ENCODE measurements around the gene WNT4. TPM values are rescaled to one million over a fixed set of nuclear protein-coding genes. Genes with fewer than 3 reads are reported as not detected.

The WNT4 gene
- total and polyA plus RNA-seq, 2 of the 8 experiments (the other 6 are each of a cell fraction or from before 2014, with no cell fraction given) = 1.3 to 6.6 TPM

- H2AK5ac ChIP-seq (ENCODE audit: low read depth, low read length) = no peak overlapping the region
- H4K8ac ChIP-seq (ENCODE audit: extremely low read depth, insufficient read depth, low read length) = no peak overlapping the region
- CTCF ChIA-PET (ENCODE audit: partially characterized antibody) = interaction anchor here (0.7 kb wide), 1 partner anchor 154 kb away, joined by 3 read pairs; no protein-coding TSS in a partner anchor
- no peak overlapping the region for H3K14ac ChIP-seq (ENCODE audit: insufficient read length)
- peaks cover 0 to 6% of the 10 kb centered on the region in 2 experiments for H4K20me1 ChIP-seq (replicated peaks in 1 of 2; ENCODE audit: control insufficient read depth in 1 of 2, insufficient read depth in 2 of 2, low read length in 2 of 2)
- peaks cover 0 to 4% of the 10 kb centered on the region in 2 experiments; a peak in 1 of 4 replicates for H3K79me2 ChIP-seq (ENCODE audit: control insufficient read depth in 1 of 2, insufficient read depth in 2 of 2, low read length in 2 of 2)
- no peaks in the 10 kb centered on the region for H3K27me3 ChIP-seq (replicated peaks in 1 of 4; ENCODE audit: control insufficient read depth in 3 of 4, extremely low read depth in 1 of 4, insufficient read depth in 3 of 4, low read length in 3 of 4)
- H2BK15ac ChIP-seq (ENCODE audit: low read length) = no peak overlapping the region
- no peak overlapping the region for H3K56ac ChIP-seq (replicated peaks; ENCODE audit: insufficient read length, low read depth, low read length)
- H2BK5ac ChIP-seq (ENCODE audit: low read depth, low read length) = no peak overlapping the region
- no peak overlapping the region for H3K4me3 ChIP-seq (ENCODE audit: extremely low read depth in 1 of 4, insufficient read depth in 2 of 4, low read depth in 3 of 4, low read length in 4 of 4)
- no peak overlapping the region for H3K23ac ChIP-seq (ENCODE audit: insufficient read length)
- H3K23me2 ChIP-seq (ENCODE audit: low read depth, low read length) = no peaks in the 10 kb centered on the region
- DNase-seq (ENCODE audit: low read depth in 1 of 2, low spot score in 2 of 2) = no peak
- H3K36me3 ChIP-seq (ENCODE audit: control insufficient read depth in 2 of 4, insufficient read depth in 4 of 4, low read length in 3 of 4) = peaks cover 0 to 4% (median 0%) of the 10 kb centered on the region in 4 experiments; a peak in 1 of 8 replicates
- peaks cover 8% of the 10 kb centered on the region for H3K79me1 ChIP-seq (ENCODE audit: low read depth, low read length)
- H4K5ac ChIP-seq (ENCODE audit: insufficient read length, low read depth, low read length) = no peak overlapping the region
- no peak overlapping the region for H3K27ac ChIP-seq (ENCODE audit: low read depth, low read length)
- no peak overlapping the region for H3K9ac ChIP-seq (replicated peaks in 1 of 4; ENCODE audit: extremely low read depth in 1 of 4, low read depth in 3 of 4, low read length in 3 of 4)
- FAIRE-seq = no peak
- H2BK12ac ChIP-seq (ENCODE audit: low read depth, low read length) = no peak overlapping the region
- POLR2A ChIA-PET (ENCODE audit: partially characterized antibody) = interaction anchor here (1.1 to 2.4 kb wide), 2 partner anchors 9 to 60 kb away, joined by 3 to 10 read pairs; partner anchors contain the start of gene CDC42
- no peaks in the 10 kb centered on the region for H3K9me3 ChIP-seq (ENCODE audit: insufficient read depth in 2 of 2, low read depth in 1 of 2, low read length in 1 of 2)
- no peak overlapping the region for H3K4ac ChIP-seq (replicated peaks; ENCODE audit: insufficient read length, low read depth, low read length)
- H4K91ac ChIP-seq (replicated peaks; ENCODE audit: insufficient read length, low read length) = no peak overlapping the region
- 97% methylated on average over 3 of the region's 3 CpGs; no CpG with 5 or more reads in 1 of the 2 experiments for WGBS, 2 experiments (ENCODE audit: extremely low coverage in 1 of 2, insufficient coverage in 1 of 2, insufficient read length in 1 of 2, insufficient replicate concordance in 2 of 2, low coverage in 1 of 2, low lambda C conversion rate in 2 of 2, missing lambda C conversion rate in 1 of 2)
- H2BK20ac ChIP-seq (ENCODE audit: low read length) = no peak overlapping the region
- no peak for TF ChIP-seq E2F6 (IDR thresholded peaks at IDR 0.05)
- no peak for TF ChIP-seq EP300 (IDR thresholded peaks at IDR 0.05; ENCODE audit: borderline replicate concordance in 1 of 2, low read depth in 2 of 2, low read length in 2 of 2)
- no peak for TF ChIP-seq CHD1 (IDR thresholded peaks at IDR 0.05; ENCODE audit: low read depth, low read length)
- no peak for TF ChIP-seq CHD2 (IDR thresholded peaks at IDR 0.05; ENCODE audit: low read length)
- TF ChIP-seq KDM4A (IDR thresholded peaks at IDR 0.05; ENCODE audit: low read depth, low read length, severe bottlenecking) = no peak
- no peak for TF ChIP-seq MAFK (IDR thresholded peaks at IDR 0.05; ENCODE audit: low read depth, low read length)
- no peak for TF ChIP-seq TEAD4 (IDR thresholded peaks at IDR 0.05; ENCODE audit: low read depth, low read length)
- no peak for TF ChIP-seq GABPA (IDR thresholded peaks at IDR 0.05; ENCODE audit: borderline replicate concordance, insufficient read depth, low read length)
- TF ChIP-seq RBBP5 (IDR thresholded peaks at IDR 0.05; ENCODE audit: borderline replicate concordance, low read depth, low read length) = no peak
- no peak for TF ChIP-seq EZH2 (IDR thresholded peaks at IDR 0.05; ENCODE audit: low read depth, low read length, severe bottlenecking)
- no peak for TF ChIP-seq JUND (IDR thresholded peaks at IDR 0.05; ENCODE audit: low read length)
- no peak for TF ChIP-seq SIX5 (IDR thresholded peaks at IDR 0.05; ENCODE audit: low read depth, low read length)
- H2BK120ac ChIP-seq (replicated peaks; ENCODE audit: low read depth, low read length) = no peak overlapping the region
- no peak overlapping the region for H3K18ac ChIP-seq (ENCODE audit: extremely low read depth, low read length)
- H2AFZ ChIP-seq (ENCODE audit: low read length) = no peak overlapping the region
- H3K4me2 ChIP-seq (ENCODE audit: insufficient read depth in 1 of 2, low read depth in 2 of 2, low read length in 2 of 2) = no peak overlapping the region
- H3K4me1 ChIP-seq (replicated peaks in 1 of 4; ENCODE audit: control insufficient read depth in 3 of 4, insufficient read depth in 4 of 4, low read length in 3 of 4) = peaks cover 0 to 13% (median 0%) of the 10 kb centered on the region in 4 experiments; a peak in 3 of 7 replicates
Measured at GRCh38 chr1:22112554-22112953, 30.3 kb downstream of the WNT4 start.
